NCI-H69 (cell line): ENCODE results near the gene ARID1A.
"Not testable (repeated sequence)": the region's sequence is repeated elsewhere in the genome, so short reads cannot be mapped to it uniquely, and the experiment has no call there.

ENCODE experiments used
- DNase-seq: peaks from one replicate; lab custom pipeline; 2025; lab: John Stamatoyannopoulos, UW

Gene ARID1A

DNA sequence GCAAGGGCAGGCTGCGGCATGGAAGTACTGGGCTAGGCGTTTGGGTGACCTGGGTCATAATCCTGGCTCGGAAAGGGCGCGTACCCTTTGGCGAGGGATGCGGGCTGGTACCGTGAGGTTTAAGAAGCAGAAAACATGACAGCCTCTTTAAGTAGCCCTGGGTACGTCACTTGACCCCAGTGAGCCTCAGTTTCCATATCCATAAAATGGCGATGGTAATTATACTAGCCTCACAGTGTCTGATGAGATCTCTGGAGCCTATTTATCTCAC, 92.6 kb downstream of the ARID1A start:
- peak; percentile 63 for DNase-seq

DNA sequence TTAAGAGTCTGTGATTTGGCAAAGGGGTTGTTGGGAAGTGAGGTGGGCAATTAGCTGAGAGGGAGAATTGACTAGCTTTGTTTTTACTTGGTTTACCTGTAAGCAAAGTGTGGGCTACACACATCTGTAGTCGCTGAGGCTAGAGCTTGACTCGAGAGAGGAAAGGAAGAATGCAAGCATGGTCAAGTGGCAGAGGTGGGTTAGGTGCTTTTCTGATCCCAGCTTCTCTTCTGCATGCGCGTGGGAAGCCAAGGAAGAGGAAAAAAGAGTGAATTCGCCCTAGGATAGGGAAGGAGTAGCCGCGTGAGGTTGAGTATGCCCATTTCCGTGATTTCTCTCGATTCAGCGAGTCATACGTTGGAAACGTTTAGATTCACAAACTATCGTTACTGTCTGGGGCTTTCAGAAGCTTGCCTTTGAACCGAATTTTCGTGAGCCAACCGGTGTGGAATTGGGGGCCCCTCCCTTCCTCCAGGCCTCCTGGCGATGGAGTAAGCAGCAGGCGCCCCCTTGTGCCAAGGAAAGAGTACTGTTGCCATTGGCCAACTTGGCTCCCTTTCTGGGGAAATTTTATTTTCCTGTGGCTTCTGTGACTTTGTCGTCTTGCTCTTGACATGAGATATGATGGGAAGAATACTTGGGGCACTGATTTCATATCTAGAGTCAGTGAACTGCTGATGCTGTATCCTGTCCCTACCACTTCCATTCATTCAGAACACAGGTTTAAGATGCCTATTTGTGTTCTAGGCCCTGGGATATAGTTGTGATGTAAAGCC, 93.2 kb downstream of the ARID1A start:
- peak; percentile 84 for DNase-seq

DNA sequence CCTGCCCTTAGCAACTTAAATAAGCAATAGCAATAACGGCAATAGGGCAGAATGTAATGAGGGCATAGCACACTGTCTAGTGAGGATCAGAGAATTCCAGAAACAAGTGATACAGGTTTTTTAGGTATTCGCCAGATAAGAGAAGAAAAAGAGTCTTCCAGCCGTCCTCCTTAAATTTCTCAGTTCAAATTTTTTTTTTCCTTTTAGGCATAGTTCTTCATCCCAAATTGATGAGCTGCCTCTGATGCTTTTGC, 93.7 kb downstream of the ARID1A start:
- no peak for DNase-seq

GRCh38 chr1:26789931-26790330, 94.1 kb downstream of the ARID1A start:
- DNase-seq = peak; percentile 3

DNA sequence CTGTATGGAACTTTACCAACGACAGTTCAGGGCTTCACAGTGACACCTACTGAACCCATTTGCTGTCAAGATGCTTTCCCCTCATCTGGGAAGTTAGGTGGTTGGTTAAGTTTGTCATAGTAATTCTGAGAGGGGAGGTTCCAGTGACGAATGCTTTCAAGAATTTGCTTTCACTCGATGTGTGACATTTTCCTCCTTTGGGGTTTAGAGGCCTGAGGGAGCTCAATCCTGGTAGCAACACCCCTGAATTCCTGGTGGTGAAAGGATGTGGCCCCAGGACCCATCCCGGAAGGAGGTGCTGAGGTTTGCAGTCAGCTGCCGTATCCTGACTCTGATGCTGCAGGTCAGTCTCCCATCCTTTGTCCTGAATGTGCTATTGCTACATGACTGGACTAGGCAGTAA, 94.7 kb downstream of the ARID1A start:
- no peak for DNase-seq

DNA sequence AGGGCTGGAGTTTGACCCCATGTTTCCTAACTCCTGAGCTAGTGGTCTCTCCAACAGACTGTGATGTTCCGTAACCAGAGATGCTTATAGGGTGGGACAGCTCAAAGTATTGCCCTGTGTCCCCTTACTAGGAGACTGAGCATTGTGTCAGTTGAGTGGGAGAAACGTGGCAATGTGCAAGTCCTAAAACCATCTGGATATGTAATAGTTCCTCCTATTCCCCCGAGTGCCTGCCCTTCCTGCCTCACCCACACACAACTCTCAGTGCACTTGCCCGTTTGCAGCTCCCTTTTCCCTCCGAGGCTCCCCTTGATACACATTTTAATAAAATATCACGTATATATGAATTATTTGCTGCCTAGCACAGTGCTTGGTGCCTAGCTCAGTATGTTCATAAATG, 95.3 kb downstream of the ARID1A start:
- no peak for DNase-seq

DNA sequence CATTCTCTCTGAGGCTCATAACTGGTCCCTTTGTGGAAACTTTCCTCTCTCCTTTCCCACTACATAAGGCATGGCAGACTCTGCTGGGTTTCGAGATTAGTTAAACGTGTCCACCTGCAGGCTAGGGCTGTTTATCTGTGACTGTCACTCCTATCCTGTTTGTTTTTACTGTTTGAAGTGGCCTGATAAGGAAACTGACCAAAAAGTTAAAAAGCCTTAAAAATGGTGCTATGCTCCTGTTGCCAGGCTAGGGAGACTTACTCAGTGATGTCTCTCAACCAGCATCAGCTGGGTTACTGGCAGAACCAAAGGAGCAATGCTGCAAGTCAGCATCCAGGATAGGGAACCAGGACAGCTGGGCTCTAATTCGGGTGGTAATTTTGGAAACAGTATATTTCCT, 95.8 kb downstream of the ARID1A start:
- no peak for DNase-seq

DNA sequence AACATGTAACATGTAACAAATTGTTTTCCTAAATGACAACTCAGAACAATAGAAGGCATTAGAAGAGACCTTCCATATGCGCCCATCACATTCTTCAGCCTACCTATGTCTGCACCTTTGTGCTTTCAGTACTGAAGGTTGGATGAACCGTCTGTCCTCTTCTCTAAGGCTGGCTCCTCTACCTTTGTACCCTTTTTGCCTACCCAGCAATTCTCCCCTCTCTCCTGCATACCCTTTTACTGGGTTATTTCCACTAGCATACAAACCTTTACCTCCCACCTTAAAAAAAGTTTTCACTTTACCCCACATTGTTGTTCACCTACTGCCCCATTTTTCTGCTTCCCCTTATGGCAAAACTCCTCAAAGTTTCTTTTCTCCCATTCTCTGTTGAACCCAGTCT, 97.1 kb downstream of the ARID1A start:
- DNase-seq = no peak

DNA sequence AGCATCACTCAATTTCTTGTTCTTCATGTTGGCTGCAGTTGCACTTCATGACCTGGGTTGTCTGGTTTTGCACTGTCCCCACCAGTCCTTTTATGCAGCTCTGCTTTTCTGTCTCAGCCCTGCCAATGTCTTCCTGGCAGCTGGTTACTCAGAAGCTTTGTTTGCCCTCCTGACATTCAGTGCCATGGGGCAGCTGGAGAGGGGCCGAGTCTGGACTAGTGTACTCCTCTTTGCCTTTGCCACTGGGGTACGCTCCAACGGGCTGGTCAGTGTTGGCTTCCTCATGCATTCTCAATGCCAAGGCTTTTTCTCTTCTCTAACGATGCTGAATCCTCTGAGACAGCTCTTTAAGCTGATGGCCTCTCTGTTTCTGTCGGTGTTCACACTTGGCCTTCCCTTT, 98.6 kb downstream of the ARID1A start:
- no peak for DNase-seq

DNA sequence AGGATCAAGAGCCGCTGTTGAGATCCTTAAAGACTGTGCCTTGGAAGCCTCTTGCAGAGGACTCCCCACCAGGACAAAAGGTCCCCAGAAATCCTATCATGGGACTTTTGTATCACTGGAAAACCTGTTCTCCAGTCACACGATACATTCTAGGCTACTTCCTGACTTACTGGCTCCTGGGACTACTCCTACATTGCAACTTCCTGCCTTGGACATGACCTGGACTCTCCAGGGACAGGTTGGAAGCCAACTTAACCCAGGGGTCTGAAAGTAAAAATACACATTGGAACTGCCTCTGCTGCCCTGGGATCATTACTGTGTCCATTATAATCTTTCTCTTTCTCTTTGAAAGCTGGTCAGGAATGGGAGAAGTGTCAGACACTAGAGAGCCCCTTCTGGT, 101.8 kb downstream of the ARID1A start:
- DNase-seq = no peak

GRCh38 chr1:26799479-26800142, 103.8 kb downstream of the ARID1A start:
- no peak for DNase-seq

GRCh38 chr1:26803932-26804331, 108.1 kb downstream of the ARID1A start:
- not testable (repeated sequence) for DNase-seq

DNA sequence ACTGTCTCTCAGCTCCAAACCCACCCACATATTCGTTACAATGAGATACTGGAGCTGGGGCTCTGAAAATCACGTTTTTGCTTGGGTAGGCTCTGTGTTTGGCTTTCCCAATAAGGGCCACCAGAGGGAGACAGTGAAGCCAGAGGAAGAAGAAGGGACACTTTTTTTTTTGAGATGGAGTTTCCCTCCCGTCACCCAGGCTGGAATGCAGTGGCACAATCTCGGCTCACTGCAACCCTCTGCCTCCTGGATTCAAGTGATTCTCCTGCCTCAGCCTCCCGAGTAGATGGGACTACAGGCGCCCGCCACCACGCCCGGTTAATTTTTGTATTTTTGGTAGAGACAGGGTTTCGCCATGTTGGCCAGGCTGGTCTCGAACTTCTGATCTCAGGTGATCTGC, 114.3 kb downstream of the ARID1A start:
- DNase-seq = peak; percentile 66

DNA sequence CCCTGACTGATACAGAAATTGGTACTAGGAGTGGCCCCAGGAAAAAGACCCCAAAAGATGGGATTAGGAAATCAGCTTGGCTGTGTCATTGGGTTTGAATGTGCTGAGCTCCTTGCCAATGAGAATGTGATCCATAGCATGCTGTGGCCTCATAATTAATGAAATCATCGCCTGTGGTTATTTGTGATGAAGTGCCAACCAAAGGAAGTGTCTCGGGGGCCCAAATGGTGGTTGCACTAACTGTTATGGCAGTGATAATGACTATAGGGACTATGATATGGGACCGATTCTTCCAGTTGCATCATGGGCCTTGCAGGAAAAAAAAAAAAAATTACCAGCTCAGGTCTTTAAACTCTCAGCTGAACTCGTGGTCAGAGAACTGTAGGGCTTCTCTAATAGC, 115.2 kb downstream of the ARID1A start:
- no peak for DNase-seq

DNA sequence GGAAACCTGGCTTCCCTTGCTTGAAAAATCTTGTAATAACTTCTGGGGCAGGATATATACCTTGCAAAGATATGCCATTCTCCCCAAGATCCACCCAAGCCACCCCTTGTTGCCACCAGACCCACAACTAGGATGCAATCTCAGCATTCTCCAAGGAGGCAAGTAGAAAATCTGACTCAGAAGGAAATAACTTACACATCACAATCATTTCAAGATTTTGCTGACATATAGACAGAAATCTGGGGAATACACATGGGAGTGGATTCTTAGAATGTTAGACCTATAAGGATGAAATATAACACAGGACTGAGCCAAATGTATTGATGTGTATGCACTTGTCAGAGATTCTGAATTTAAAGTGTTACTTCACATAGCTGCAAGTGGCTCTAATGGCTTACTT, 115.9 kb downstream of the ARID1A start:
- DNase-seq = no peak

GRCh38 chr1:26814377-26814776, 118.6 kb downstream of the ARID1A start:
- DNase-seq = no peak

GRCh38 chr1:26814893-26815292, 119.1 kb downstream of the ARID1A start:
- DNase-seq = no peak

DNA sequence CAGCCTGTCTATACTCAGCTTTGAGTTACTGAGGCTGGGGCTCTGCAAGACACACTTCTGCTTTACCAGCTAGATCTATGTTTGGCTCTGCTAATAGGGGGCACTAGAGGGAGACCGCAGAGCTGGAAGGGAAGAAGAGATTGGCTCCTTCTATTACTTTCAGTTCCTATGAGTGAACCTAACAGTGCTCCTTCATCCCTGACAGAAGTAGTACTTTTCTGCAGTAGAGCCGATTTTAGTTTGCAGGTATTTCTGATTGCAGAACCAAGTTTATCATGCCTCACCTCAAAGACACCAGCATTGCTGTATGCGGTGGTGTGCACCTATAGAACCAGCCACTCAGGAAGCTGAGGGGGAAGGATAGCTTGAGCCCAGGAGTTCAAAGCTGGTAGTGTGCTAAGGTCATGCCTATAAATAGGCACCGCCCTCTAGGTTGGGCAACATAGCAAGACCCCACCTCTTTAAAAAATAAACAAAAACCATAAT, 125.0 kb downstream of the ARID1A start:
- DNase-seq = peak; percentile 6

DNA sequence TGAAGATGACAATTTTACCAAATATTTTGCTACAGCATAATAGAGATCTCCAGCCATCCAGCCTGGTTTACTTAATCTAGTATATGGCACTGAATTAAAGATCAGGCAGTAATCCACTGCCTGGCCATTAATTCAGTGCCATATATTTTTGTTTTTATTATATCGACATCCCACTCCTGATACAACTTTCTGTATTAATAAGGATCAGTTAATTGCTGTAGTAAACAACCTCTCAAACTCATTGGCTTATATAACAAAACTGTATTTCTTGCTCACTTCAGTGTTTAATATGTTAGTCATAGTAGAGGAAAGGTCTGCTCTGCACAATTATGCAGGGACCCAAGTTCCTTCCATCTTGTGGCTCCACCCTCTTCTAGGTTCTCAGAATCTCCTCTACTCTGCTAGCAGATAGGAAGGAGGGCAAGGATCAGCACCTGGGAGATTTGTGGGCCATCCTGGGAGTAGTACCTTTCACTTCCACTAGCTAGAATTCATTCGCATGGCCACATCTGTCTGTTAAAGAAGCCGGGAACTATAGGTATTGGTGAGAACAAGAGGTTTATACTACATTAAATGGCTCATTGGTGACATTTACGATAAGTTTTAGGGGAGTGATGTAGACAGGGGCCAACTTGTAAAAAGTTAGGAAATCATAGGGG, 127.1 kb downstream of the ARID1A start:
- DNase-seq = no peak

DNA sequence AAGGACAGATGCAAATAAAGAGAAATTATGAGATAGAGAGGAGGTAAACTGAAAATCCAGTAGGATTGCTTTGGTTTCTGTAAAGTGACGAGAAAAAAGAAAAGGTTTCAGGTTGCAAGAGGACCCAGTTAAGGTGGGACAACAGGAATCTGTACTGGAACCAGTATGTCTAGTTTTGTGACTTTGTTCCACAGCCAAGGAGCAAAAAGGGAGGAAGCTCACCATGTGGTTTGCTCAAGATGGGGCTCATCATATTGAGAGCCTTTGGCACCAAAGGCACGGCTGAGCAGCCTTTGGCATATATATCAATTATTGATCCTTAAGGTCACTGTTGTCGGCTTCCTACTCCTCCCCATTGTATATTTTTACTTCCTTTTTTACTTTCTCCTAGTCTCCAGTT, 128.9 kb downstream of the ARID1A start:
- DNase-seq = no peak

GRCh38 chr1:26826261-26827105, 130.7 kb downstream of the ARID1A start, which contains the start of gene ZDHHC18:
Gene ZDHHC18 (plus strand): TSS chr1:26826688. CDS start chr1:26826805, 117 bp downstream.
- DNase-seq = peak; percentile 71

DNA sequence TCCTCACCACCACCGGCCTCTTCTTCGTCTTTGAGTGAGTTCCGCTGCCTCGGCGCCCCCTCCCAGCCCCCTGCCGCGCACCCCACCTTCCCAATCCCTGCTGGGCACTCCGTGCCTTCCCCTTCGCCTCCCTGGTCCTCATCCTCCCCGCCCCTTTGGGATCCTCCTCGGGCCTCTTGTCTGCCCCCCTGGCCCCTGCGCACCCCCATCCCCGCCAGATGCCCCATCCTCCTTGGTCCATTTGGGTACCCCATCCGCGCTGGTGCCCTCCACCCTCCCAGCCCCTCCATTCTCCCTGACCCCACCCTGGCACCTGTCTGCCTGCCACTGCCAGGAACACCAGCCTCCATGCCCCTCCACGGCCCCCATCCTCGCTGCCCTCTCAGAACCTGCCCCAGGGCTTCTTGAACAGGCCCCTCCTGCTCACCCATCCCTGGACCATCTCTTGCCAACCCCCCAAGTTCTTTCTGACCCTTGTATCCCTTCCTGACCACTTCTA, 131.3 kb downstream of the ARID1A start:
- no peak for DNase-seq
